Peyer's patch (tissue), 4 donors: ENCODE results near the gene AIMP1.

Source experiments
- POLR2A ChIP-seq, 2 donors: fragments of 450-650 bp; IDR thresholded peaks; one replicate each; pipeline ENCODE4 v1.5.1; 2017; ENCODE audit warnings: antibody characterized with exemption in 2 of 2, mild to moderate bottlenecking in 2 of 2, moderate library complexity in 2 of 2
- TF ChIP-seq, protein P1 (sequence below), 6 experiments: fragments of 450-650 bp in 4 of 6; fragments of 200-600 bp in 2 of 6; sonication (generic) in 1 of 6; IDR thresholded peaks; one replicate each; pipeline ENCODE4 v1.5.1; 2017 to 2019; ENCODE audit warnings: antibody characterized with exemption in 6 of 6, mild to moderate bottlenecking in 3 of 6, moderate library complexity in 1 of 6

DNA sequence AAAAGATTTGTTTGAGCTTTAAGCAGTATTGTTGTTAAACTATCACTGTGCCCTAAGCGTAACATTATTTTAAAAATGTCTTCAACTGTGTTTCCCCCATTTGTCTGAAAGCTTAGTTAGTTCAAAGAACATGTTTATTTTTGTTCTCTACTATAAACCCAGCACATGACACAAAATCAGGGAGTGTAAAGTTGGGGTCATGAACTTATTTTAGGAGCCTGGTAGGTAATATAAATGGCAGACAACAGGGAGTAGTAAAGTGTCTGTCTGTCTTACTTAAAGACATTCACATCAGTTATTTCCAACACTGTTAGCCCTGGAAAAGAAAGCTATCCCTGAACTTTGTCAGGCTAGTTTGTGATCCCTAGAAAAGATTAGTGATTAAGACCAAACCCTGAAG is 3.9 kb downstream of the AIMP1 start:
- TF ChIP-seq, protein P1, sequence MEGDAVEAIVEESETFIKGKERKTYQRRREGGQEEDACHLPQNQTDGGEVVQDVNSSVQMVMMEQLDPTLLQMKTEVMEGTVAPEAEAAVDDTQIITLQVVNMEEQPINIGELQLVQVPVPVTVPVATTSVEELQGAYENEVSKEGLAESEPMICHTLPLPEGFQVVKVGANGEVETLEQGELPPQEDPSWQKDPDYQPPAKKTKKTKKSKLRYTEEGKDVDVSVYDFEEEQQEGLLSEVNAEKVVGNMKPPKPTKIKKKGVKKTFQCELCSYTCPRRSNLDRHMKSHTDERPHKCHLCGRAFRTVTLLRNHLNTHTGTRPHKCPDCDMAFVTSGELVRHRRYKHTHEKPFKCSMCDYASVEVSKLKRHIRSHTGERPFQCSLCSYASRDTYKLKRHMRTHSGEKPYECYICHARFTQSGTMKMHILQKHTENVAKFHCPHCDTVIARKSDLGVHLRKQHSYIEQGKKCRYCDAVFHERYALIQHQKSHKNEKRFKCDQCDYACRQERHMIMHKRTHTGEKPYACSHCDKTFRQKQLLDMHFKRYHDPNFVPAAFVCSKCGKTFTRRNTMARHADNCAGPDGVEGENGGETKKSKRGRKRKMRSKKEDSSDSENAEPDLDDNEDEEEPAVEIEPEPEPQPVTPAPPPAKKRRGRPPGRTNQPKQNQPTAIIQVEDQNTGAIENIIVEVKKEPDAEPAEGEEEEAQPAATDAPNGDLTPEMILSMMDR (IDR thresholded peaks at IDR 0.05), result no peak
- TF ChIP-seq POLR2A (IDR thresholded peaks at IDR 0.05), result no peak
